Measurements from ENCODE around the gene HESX1. TPM values are rescaled to one million over a fixed set of nuclear protein-coding genes. Genes with fewer than 3 reads are reported as not detected.

HESX1 gene
- total and polyA plus RNA-seq, 2 experiments from 2014 or later, result 0.58 TPM; not detected in 1

- Histone ChIP-seq H4K20me1 (ENCODE audit: insufficient read depth) (no peaks in the 10 kb centered on the region), H3K4me3 (peak overlapping the region; percentile 71), H2AFZ (peak overlapping the region; percentile 79), H3K9ac (no peak overlapping the region), H3F3A (ENCODE audit: insufficient read depth) (no peaks in the 10 kb centered on the region), H3K79me2 (ENCODE audit: insufficient read depth) (no peaks in the 10 kb centered on the region), H3K27ac (no peak overlapping the region), H3K9me2 (ENCODE audit: insufficient read depth) (no peaks in the 10 kb centered on the region), H3K4me1 (ENCODE audit: insufficient read depth) (no peaks in the 10 kb centered on the region), H3K4me2 (ENCODE audit: unreplicated experiment) (peak overlapping the region; percentile 92), H3K9me3 (ENCODE audit: low read depth) (no peaks in the 10 kb centered on the region), H3K27me3 (replicated peaks; ENCODE audit: insufficient read depth) (peaks cover 8% of the 10 kb centered on the region; the same call in 1 of the 2 replicates), H3K36me3 (ENCODE audit: low read depth) (no peaks in the 10 kb centered on the region)
- peak; percentile 54 for DNase-seq
- TF ChIP-seq EZH2phosphoT487 (IDR thresholded peaks at IDR 0.05; ENCODE audit: insufficient read depth, low read depth), result no peak
- TF ChIP-seq EZH2 (IDR thresholded peaks at IDR 0.05; ENCODE audit: insufficient read depth, poor library complexity, severe bottlenecking), result no peak
- in situ Hi-C loops (cut with MboI), result no loop called here
- WGBS, 2 experiments (ENCODE audit: low coverage in 1 of 2, low lambda C conversion rate in 2 of 2, missing lambda C conversion rate in 2 of 2), result 6 to 10% methylated on average over 7 to 8 of the region's 8 CpGs
Measured at GRCh38 chr3:57163751-57164150, 36.0 kb downstream of the HESX1 start.

GRCh38 chr3:57161915-57162314 lies 37.9 kb downstream of the HESX1 start:
- H3K9ac ChIP-seq, result no peak overlapping the region
- H3K27ac ChIP-seq, result no peak overlapping the region
- DNase-seq, result no peak
- no peaks in the 10 kb centered on the region for H3K9me3 ChIP-seq (ENCODE audit: low read depth)
- WGBS, 2 experiments (ENCODE audit: low coverage in 1 of 2, low lambda C conversion rate in 2 of 2, missing lambda C conversion rate in 2 of 2), result 89 to 100% methylated on average over 1 of the region's 1 CpG
- H3K4me2 ChIP-seq (ENCODE audit: unreplicated experiment), result no peak overlapping the region
- H2AFZ ChIP-seq, result no peak overlapping the region
- H3K4me1 ChIP-seq (ENCODE audit: insufficient read depth), result no peaks in the 10 kb centered on the region
- TF ChIP-seq EZH2phosphoT487 (IDR thresholded peaks at IDR 0.05; ENCODE audit: insufficient read depth, low read depth) (no peak), EZH2 (IDR thresholded peaks at IDR 0.05; ENCODE audit: insufficient read depth, poor library complexity, severe bottlenecking) (no peak)
- no peaks in the 10 kb centered on the region for H3K79me2 ChIP-seq (ENCODE audit: insufficient read depth)
- no peaks in the 10 kb centered on the region for H3F3A ChIP-seq (ENCODE audit: insufficient read depth)
- peaks cover 2% of the 10 kb centered on the region; the same call in 1 of the 2 replicates for H3K27me3 ChIP-seq (replicated peaks; ENCODE audit: insufficient read depth)
- no peak overlapping the region for H3K4me3 ChIP-seq
- no peaks in the 10 kb centered on the region for H3K36me3 ChIP-seq (ENCODE audit: low read depth)
- H4K20me1 ChIP-seq (ENCODE audit: insufficient read depth), result no peaks in the 10 kb centered on the region
- no peaks in the 10 kb centered on the region for H3K9me2 ChIP-seq (ENCODE audit: insufficient read depth)
- in situ Hi-C loops (cut with MboI), result no loop called here

GRCh38 chr3:57160765-57161538 lies 38.8 kb downstream of the HESX1 start:
- H4K20me1 ChIP-seq (ENCODE audit: insufficient read depth), result no peaks in the 10 kb centered on the region
- H2AFZ ChIP-seq, result no peak overlapping the region
- no peaks in the 10 kb centered on the region for H3K36me3 ChIP-seq (ENCODE audit: low read depth)
- DNase-seq, result no peak
- no peaks in the 10 kb centered on the region for H3K79me2 ChIP-seq (ENCODE audit: insufficient read depth)
- no peaks in the 10 kb centered on the region for H3K9me2 ChIP-seq (ENCODE audit: insufficient read depth)
- TF ChIP-seq EZH2phosphoT487 (IDR thresholded peaks at IDR 0.05; ENCODE audit: insufficient read depth, low read depth) (no peak), EZH2 (IDR thresholded peaks at IDR 0.05; ENCODE audit: insufficient read depth, poor library complexity, severe bottlenecking) (no peak)
- H3K9ac ChIP-seq, result no peak overlapping the region
- WGBS, 2 experiments (ENCODE audit: low coverage in 1 of 2, low lambda C conversion rate in 2 of 2, missing lambda C conversion rate in 2 of 2), result 46 to 56% methylated on average over 5 of the region's 5 CpGs
- no peak overlapping the region for H3K4me3 ChIP-seq
- H3K27me3 ChIP-seq (replicated peaks; ENCODE audit: insufficient read depth), result no peaks in the 10 kb centered on the region
- H3K4me2 ChIP-seq (ENCODE audit: unreplicated experiment), result no peak overlapping the region
- H3K4me1 ChIP-seq (ENCODE audit: insufficient read depth), result no peaks in the 10 kb centered on the region
- no peak overlapping the region for H3K27ac ChIP-seq
- H3F3A ChIP-seq (ENCODE audit: insufficient read depth), result no peaks in the 10 kb centered on the region
- in situ Hi-C loops (cut with MboI), result no loop called here
- no peaks in the 10 kb centered on the region for H3K9me3 ChIP-seq (ENCODE audit: low read depth)

GRCh38 chr3:57160076-57160764 lies 39.6 kb downstream of the HESX1 start:
- H3K4me2 ChIP-seq (ENCODE audit: unreplicated experiment), result no peak overlapping the region
- H4K20me1 ChIP-seq (ENCODE audit: insufficient read depth), result no peaks in the 10 kb centered on the region
- H3K27me3 ChIP-seq (replicated peaks; ENCODE audit: insufficient read depth), result no peaks in the 10 kb centered on the region
- in situ Hi-C loops (cut with MboI), result no loop called here
- H3K9me3 ChIP-seq (ENCODE audit: low read depth), result no peaks in the 10 kb centered on the region
- no peak overlapping the region for H3K9ac ChIP-seq
- no peak overlapping the region for H3K4me3 ChIP-seq
- TF ChIP-seq EZH2 (IDR thresholded peaks at IDR 0.05; ENCODE audit: insufficient read depth, poor library complexity, severe bottlenecking) (no peak), EZH2phosphoT487 (IDR thresholded peaks at IDR 0.05; ENCODE audit: insufficient read depth, low read depth) (no peak)
- DNase-seq, result no peak
- H3K27ac ChIP-seq, result no peak overlapping the region
- H3K4me1 ChIP-seq (ENCODE audit: insufficient read depth), result no peaks in the 10 kb centered on the region
- no peaks in the 10 kb centered on the region for H3F3A ChIP-seq (ENCODE audit: insufficient read depth)
- H2AFZ ChIP-seq, result no peak overlapping the region
- no peaks in the 10 kb centered on the region for H3K36me3 ChIP-seq (ENCODE audit: low read depth)
- no peaks in the 10 kb centered on the region for H3K79me2 ChIP-seq (ENCODE audit: insufficient read depth)
- H3K9me2 ChIP-seq (ENCODE audit: insufficient read depth), result no peaks in the 10 kb centered on the region
- WGBS, 2 experiments (ENCODE audit: low coverage in 1 of 2, low lambda C conversion rate in 2 of 2, missing lambda C conversion rate in 2 of 2), result 80 to 86% methylated on average over 8 of the region's 8 CpGs

Measured in GM23248 (cell line).